Mesenchymal stem cell (in vitro differentiated cells and primary cell): ENCODE measurements around the gene HRH1.

Experiments used
- DNase-seq: peaks from one replicate; pipeline ENCODE4 v3.0.0-alpha.2; 2013
- H2AFZ ChIP-seq: one replicate; pipeline ENCODE4 v1.6.1; 2013; ENCODE audit warnings: low read depth, mild to moderate bottlenecking, control low read depth, inconsistent platforms, low read length, moderate library complexity
- H2AK5ac ChIP-seq: 2 replicates; pipeline ENCODE4 v1.6.1; 2013; ENCODE audit warnings: low read length, moderate library complexity, mild to moderate bottlenecking, inconsistent platforms; ENCODE audit not compliant: severe bottlenecking
- H2BK120ac ChIP-seq: one replicate; pipeline ENCODE4 v1.6.1; 2013; ENCODE audit warnings: low read depth, mild to moderate bottlenecking, inconsistent platforms, low read length, moderate library complexity
- H2BK12ac ChIP-seq, 2 experiments: one replicate each; pipeline ENCODE4 v1.6.1; 2013; ENCODE audit warnings: inconsistent platforms in 2 of 2, low read length in 2 of 2, mild to moderate bottlenecking in 2 of 2, moderate library complexity in 2 of 2, control low read depth in 1 of 2
- H2BK15ac ChIP-seq: one replicate; pipeline ENCODE4 v1.6.1; 2013; ENCODE audit warnings: mild to moderate bottlenecking, low read depth, inconsistent platforms; ENCODE audit not compliant: poor library complexity, severe bottlenecking
- H2BK5ac ChIP-seq: 2 replicates; pipeline ENCODE4 v1.6.1; 2013; ENCODE audit warnings: low read depth, mild to moderate bottlenecking, low read length, control low read depth, inconsistent platforms; ENCODE audit not compliant: poor library complexity, severe bottlenecking
- H3K14ac ChIP-seq, 2 experiments: one replicate each; pipeline ENCODE4 v1.6.1; 2013; ENCODE audit warnings: inconsistent platforms in 2 of 2, low read length in 2 of 2, control low read depth in 1 of 2, mild to moderate bottlenecking in 1 of 2, moderate library complexity in 1 of 2
- H3K18ac ChIP-seq, 2 experiments: one replicate each; pipeline ENCODE4 v1.6.1; 2013; ENCODE audit warnings: inconsistent platforms in 2 of 2, low read length in 2 of 2, control low read depth in 1 of 2, low read depth in 1 of 2, mild to moderate bottlenecking in 1 of 2
- H3K23ac ChIP-seq, 2 experiments: one replicate each; pipeline ENCODE4 v1.6.1; 2013; ENCODE audit warnings: inconsistent platforms in 2 of 2, low read length in 2 of 2, mild to moderate bottlenecking in 2 of 2, moderate library complexity in 2 of 2, control low read depth in 1 of 2
- H3K27ac ChIP-seq: 2 replicates; pipeline ENCODE4 v1.5.1; 2013; ENCODE audit warnings: mild to moderate bottlenecking, moderate library complexity, low read length, control low read depth, inconsistent platforms; ENCODE audit not compliant: poor library complexity, severe bottlenecking
- H3K27me3 ChIP-seq, 2 experiments: 2 replicates each; pipeline versions ENCODE4 v1.6.1 to v1.7.0; 2013; ENCODE audit warnings: low read length in 2 of 2, mild to moderate bottlenecking in 2 of 2, moderate library complexity in 2 of 2, control low read depth in 1 of 2, inconsistent platforms in 1 of 2; ENCODE audit not compliant: control insufficient read depth in 1 of 2, insufficient read depth in 1 of 2
- H3K36me3 ChIP-seq, 2 experiments: 2 replicates each; pipeline versions ENCODE4 v1.6.1 to v1.7.0; 2013; ENCODE audit warnings: low read length in 2 of 2, control low read depth in 1 of 2, inconsistent platforms in 1 of 2, low read depth in 1 of 2, mild to moderate bottlenecking in 1 of 2; ENCODE audit not compliant: insufficient read depth in 2 of 2, control insufficient read depth in 1 of 2
- H3K4ac ChIP-seq, 2 experiments: one replicate each; pipeline ENCODE4 v1.6.1; 2013; ENCODE audit warnings: inconsistent platforms in 2 of 2, low read length in 2 of 2, mild to moderate bottlenecking in 2 of 2, moderate library complexity in 2 of 2, control low read depth in 1 of 2, low read depth in 1 of 2
- H3K4me1 ChIP-seq: 2 replicates; pipeline ENCODE4 v1.6.1; 2013; ENCODE audit warnings: low read depth, low read length, control low read depth; ENCODE audit not compliant: control insufficient read depth, insufficient read depth
- H3K4me2 ChIP-seq: 2 replicates; pipeline ENCODE4 v1.6.1; 2013; ENCODE audit warnings: low read length, mild to moderate bottlenecking, inconsistent platforms; ENCODE audit not compliant: poor library complexity, severe bottlenecking
- H3K4me3 ChIP-seq, 2 experiments: 2 replicates each; pipeline versions ENCODE4 v1.5.1 to v1.7.0; 2013; ENCODE audit warnings: low read length in 2 of 2, mild to moderate bottlenecking in 2 of 2, control low read depth in 1 of 2, low read depth in 1 of 2; ENCODE audit not compliant: insufficient read depth in 1 of 2
- H3K79me1 ChIP-seq: replicated peaks from 2 replicates; pipeline ENCODE4 v1.6.1; 2013; ENCODE audit warnings: mild to moderate bottlenecking, control low read depth, low read length, inconsistent platforms; ENCODE audit not compliant: poor library complexity, severe bottlenecking
- H3K9ac ChIP-seq: 2 replicates; pipeline ENCODE4 v1.7.0; 2013; ENCODE audit warnings: mild to moderate bottlenecking, low read length, moderate library complexity
- H3K9me3 ChIP-seq: 2 replicates; pipeline ENCODE4 v1.7.0; 2013; ENCODE audit warnings: mild to moderate bottlenecking, low read length; ENCODE audit not compliant: control insufficient read depth
- H4K8ac ChIP-seq: one replicate; pipeline ENCODE4 v1.6.1; 2013; ENCODE audit warnings: inconsistent platforms, mild to moderate bottlenecking, low read length, moderate library complexity
- H4K91ac ChIP-seq: one replicate; pipeline ENCODE4 v1.6.1; 2013; ENCODE audit warnings: mild to moderate bottlenecking, low read length, inconsistent platforms
- WGBS: methylation state at CpG from one replicate; pipeline ENCODE4 v1.1.7; 2013; ENCODE audit warnings: mixed read lengths; 5-methylcytosine and 5-hydroxymethylcytosine counted together

Gene HRH1

DNA sequence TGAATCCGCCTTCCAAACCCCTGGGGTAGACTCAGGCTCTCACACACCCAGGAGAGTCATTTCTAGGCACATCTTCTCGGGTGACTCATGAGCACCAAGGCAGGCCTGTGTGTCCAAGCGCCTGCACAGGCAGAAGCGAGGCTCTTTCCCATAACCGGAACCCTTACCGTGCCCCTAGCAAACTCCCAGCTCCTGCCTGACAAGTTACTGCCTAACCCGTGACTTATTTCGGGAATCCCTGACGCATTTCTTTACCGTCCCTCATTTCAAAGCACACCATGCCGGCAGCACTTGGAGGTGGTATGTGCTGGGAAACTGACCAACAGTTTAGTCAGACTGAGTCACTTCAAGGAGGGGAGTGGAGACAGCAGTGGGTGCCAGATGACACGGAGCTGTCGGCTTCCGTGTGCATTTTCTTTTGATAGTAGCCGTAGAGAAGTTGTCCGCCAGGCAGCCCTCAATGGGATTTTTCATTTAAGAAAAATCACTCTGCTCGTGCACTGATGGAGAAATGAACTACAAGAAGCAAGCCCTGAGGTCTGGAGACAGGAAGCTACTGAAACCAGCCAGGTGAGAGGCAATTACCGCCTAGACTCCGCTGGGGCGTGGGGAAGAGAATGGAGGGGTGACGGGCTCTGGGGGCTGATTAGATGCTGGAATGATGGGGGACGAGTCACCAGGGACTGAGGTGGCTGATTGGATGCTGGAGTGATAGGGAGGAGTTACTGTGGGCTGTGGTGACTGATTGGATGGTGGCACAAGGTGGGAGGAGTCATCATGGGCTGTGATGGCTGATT is 17.3 kb upstream of the HRH1 start:
- H2AFZ ChIP-seq, result no peak overlapping the region
- peak overlapping the region in 1 of 2 experiments; percentile 71 for H3K4me3 ChIP-seq
- peak overlapping the region; percentile 87 for H3K9ac ChIP-seq
- no peak overlapping the region for H3K18ac ChIP-seq
- peak overlapping the region in 1 of 2 experiments; percentile 41 for H2BK12ac ChIP-seq
- H3K23ac ChIP-seq, result no peak overlapping the region
- no peaks in the 10 kb centered on the region for H3K27me3 ChIP-seq
- H2AK5ac ChIP-seq, result peak overlapping the region; percentile 66
- no peak overlapping the region for H3K4ac ChIP-seq
- no peak overlapping the region for H4K8ac ChIP-seq
- peaks cover 15% of the 10 kb centered on the region for H3K4me1 ChIP-seq
- H3K9me3 ChIP-seq, result no peaks in the 10 kb centered on the region
- WGBS, result 63% methylated on average over 20 of the region's 22 CpGs
- H2BK120ac ChIP-seq, result no peak overlapping the region
- H3K14ac ChIP-seq, result no peak overlapping the region
- H3K79me1 ChIP-seq, result no peaks in the 10 kb centered on the region
- peak overlapping the region; percentile 92 for H3K27ac ChIP-seq
- H3K4me2 ChIP-seq, result peak overlapping the region; percentile 7
- H4K91ac ChIP-seq, result no peak overlapping the region
- H3K36me3 ChIP-seq, result no peaks in the 10 kb centered on the region
- peak; percentile 98 for DNase-seq
- no peak overlapping the region for H2BK15ac ChIP-seq
- H2BK5ac ChIP-seq, result peak overlapping the region; percentile 34

DNA sequence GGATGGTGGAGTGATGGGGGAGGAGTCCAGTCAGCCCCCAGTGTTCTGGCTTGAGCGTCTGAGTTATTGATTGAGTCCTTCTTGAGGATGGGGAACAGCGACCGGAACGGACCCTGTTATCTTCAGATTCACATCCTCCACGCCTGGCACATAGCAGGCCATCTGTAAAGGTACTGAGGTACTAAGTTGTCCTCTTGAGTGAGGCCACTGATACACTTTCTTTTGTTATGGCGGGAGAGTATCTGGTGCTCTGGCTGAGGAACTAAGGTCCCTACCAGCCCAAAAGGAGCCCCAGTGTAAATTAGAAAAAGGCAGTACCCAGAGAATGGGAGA is 16.7 kb upstream of the HRH1 start:
- Histone ChIP-seq H2BK5ac (peak overlapping the region; percentile 47), H4K91ac (no peak overlapping the region), H3K4me1 (peaks cover 15% of the 10 kb centered on the region), H3K4me3 (peak overlapping the region in 1 of 2 experiments; percentile 71), H3K4ac (no peak overlapping the region), H2BK15ac (no peak overlapping the region), H4K8ac (no peak overlapping the region), H3K14ac (no peak overlapping the region), H3K18ac (no peak overlapping the region), H3K27ac (peak overlapping the region; percentile 92), H3K27me3 (no peaks in the 10 kb centered on the region), H2BK12ac (no peak overlapping the region), H2AFZ (no peak overlapping the region), H3K79me1 (no peaks in the 10 kb centered on the region), H2AK5ac (peak overlapping the region; percentile 55), H3K4me2 (no peak overlapping the region), H2BK120ac (no peak overlapping the region), H3K9me3 (no peaks in the 10 kb centered on the region), H3K23ac (no peak overlapping the region), H3K9ac (peak overlapping the region; percentile 87), H3K36me3 (no peaks in the 10 kb centered on the region)
- 93% methylated on average over 6 of the region's 6 CpGs for WGBS
- DNase-seq, result no peak

- Histone ChIP-seq H2BK5ac (no peak overlapping the region), H3K18ac (no peak overlapping the region), H3K36me3 (no peaks in the 10 kb centered on the region), H3K4me2 (no peak overlapping the region), H3K14ac (no peak overlapping the region), H3K9ac (no peak overlapping the region), H3K79me1 (no peaks in the 10 kb centered on the region), H4K8ac (no peak overlapping the region), H2AFZ (no peak overlapping the region), H2AK5ac (no peak overlapping the region), H3K4me1 (peaks cover 11% of the 10 kb centered on the region), H3K27me3 (no peaks in the 10 kb centered on the region), H3K4ac (no peak overlapping the region), H2BK15ac (no peak overlapping the region), H3K4me3 (no peak overlapping the region), H3K23ac (no peak overlapping the region), H2BK12ac (no peak overlapping the region), H2BK120ac (no peak overlapping the region), H4K91ac (no peak overlapping the region), H3K27ac (no peak overlapping the region), H3K9me3 (no peaks in the 10 kb centered on the region)
- WGBS, result 68% methylated on average over 2 of the region's 2 CpGs
- DNase-seq, result no peak
Observed at GRCh38 chr3:11138371-11138770, 15.9 kb upstream of the HRH1 start.

DNA sequence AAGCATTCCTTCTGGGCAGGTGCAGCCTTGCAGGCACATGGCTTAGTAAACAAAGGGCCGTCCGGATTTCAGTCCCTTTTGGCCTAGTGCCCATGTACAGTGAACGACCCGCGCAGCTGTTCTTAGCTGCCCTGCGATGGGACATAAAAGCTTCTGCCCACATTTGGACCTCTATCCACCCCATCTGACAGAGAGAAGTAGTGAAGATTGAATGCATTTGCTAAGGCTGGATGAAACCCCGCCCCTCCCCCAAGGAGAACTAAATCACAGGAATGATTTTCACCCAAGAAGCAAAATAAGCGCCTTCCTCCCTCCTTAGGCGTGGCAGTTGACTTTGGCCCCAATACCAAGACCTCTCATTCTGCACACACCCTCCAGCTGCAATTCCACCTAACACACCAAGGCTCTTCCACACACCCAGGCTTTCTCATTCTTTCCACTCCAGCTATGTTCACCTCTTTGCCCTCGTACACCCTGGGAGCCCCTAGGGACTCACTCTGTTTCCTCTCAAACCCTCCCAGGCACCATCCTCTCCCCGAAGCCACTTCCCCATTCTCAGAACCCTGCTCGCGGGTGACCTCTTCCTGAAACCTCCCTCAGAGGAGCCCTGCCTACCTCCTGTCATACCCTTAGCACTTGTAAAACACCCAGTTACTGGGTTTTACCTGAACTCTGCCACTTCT is 14.1 kb upstream of the HRH1 start:
- Histone ChIP-seq H3K9me3 (no peaks in the 10 kb centered on the region), H3K36me3 (no peaks in the 10 kb centered on the region), H2BK120ac (no peak overlapping the region), H2BK15ac (no peak overlapping the region), H2BK12ac (no peak overlapping the region), H4K91ac (no peak overlapping the region), H4K8ac (no peak overlapping the region), H3K4me3 (peak overlapping the region in 1 of 2 experiments; percentile 26), H3K27me3 (no peaks in the 10 kb centered on the region), H2AFZ (no peak overlapping the region), H3K9ac (peak overlapping the region; percentile 55), H2BK5ac (peak overlapping the region; percentile 3), H3K18ac (no peak overlapping the region), H3K4me1 (peaks cover 14% of the 10 kb centered on the region), H2AK5ac (peak overlapping the region; percentile 10), H3K27ac (no peak overlapping the region), H3K4me2 (no peak overlapping the region), H3K14ac (no peak overlapping the region), H3K79me1 (no peaks in the 10 kb centered on the region), H3K4ac (no peak overlapping the region), H3K23ac (no peak overlapping the region)
- WGBS, result 65% methylated on average over 9 of the region's 13 CpGs
- no peak for DNase-seq
